ENCODE results near the gene HIBCH.

The HIBCH gene

GRCh38 chr2:190266314-190266713 lies 53.3 kb downstream of the HIBCH start:
- intact Hi-C loops (cut with DNase I; ENCODE audit: low total_unique reads), result no loop called here
- Histone ChIP-seq H3K9me3 (no peaks in the 10 kb centered on the region), H3K36me3 (no peaks in the 10 kb centered on the region), H3K27ac (no peak overlapping the region), H3K27me3 (no peaks in the 10 kb centered on the region), H3K4me3 (no peak overlapping the region), H3K4me1 (peaks cover 0 to 9% (median 0%) of the 10 kb centered on the region in 4 donors)
- no peak for DNase-seq
- no peak for TF ChIP-seq CTCF (IDR thresholded peaks at IDR 0.05)

- peaks cover 16 to 26% (median 16%) of the 10 kb centered on the region in 3 donors for H3K36me3 ChIP-seq
- H3K4me3 ChIP-seq, result no peak overlapping the region
- H3K27ac ChIP-seq, result no peak overlapping the region
- no peak for TF ChIP-seq CTCF (IDR thresholded peaks at IDR 0.05)
- H3K4me1 ChIP-seq, result no peaks in the 10 kb centered on the region
- no peaks in the 10 kb centered on the region for H3K27me3 ChIP-seq
- intact Hi-C loops (cut with DNase I; ENCODE audit: low total_unique reads), result no loop called here
- no peak for DNase-seq
- H3K9me3 ChIP-seq, result no peaks in the 10 kb centered on the region
These were observed 57.8 kb downstream of the HIBCH start for GRCh38 chr2:190261851-190262250.

- H3K36me3 ChIP-seq, result peaks cover 21 to 49% (median 37%) of the 10 kb centered on the region in 3 donors
- DNase-seq, result no peak
These were observed 63.5 kb downstream of the HIBCH start for GRCh38 chr2:190256087-190256486.

GRCh38 chr2:190255676-190256075 lies 64.0 kb downstream of the HIBCH start:
- Histone ChIP-seq H3K9me3 (no peaks in the 10 kb centered on the region), H3K4me1 (no peaks in the 10 kb centered on the region), H3K36me3 (peaks cover 25 to 52% (median 38%) of the 10 kb centered on the region in 3 donors), H3K27me3 (no peaks in the 10 kb centered on the region), H3K4me3 (no peak overlapping the region), H3K27ac (no peak overlapping the region)
- DNase-seq, result no peak
- intact Hi-C loops (cut with DNase I; ENCODE audit: low total_unique reads), result no loop called here
- TF ChIP-seq CTCF (IDR thresholded peaks at IDR 0.05), result no peak

More at GRCh38 chr2:190256087-190256486, 63.5 kb downstream of the HIBCH start:
- Histone ChIP-seq H3K4me1 (no peaks in the 10 kb centered on the region), H3K9me3 (no peaks in the 10 kb centered on the region), H3K27me3 (no peaks in the 10 kb centered on the region), H3K4me3 (no peak overlapping the region), H3K27ac (no peak overlapping the region)
- intact Hi-C loops (cut with DNase I; ENCODE audit: low total_unique reads), result no loop called here
- no peak for TF ChIP-seq CTCF (IDR thresholded peaks at IDR 0.05)

- DNase-seq, result no peak
- Histone ChIP-seq H3K27ac (no peak overlapping the region), H3K27me3 (no peaks in the 10 kb centered on the region), H3K4me3 (no peak overlapping the region), H3K4me1 (no peaks in the 10 kb centered on the region), H3K9me3 (no peaks in the 10 kb centered on the region), H3K36me3 (peaks cover 32 to 64% (median 41%) of the 10 kb centered on the region in 3 donors)
- no peak for TF ChIP-seq CTCF (IDR thresholded peaks at IDR 0.05)
- intact Hi-C loops (cut with DNase I; ENCODE audit: low total_unique reads), result no loop called here
These were observed 65.4 kb downstream of the HIBCH start for GRCh38 chr2:190254063-190254850.
